ENCODE results near the gene CCDC83. TPM values are rescaled to one million over a fixed set of nuclear protein-coding genes. Genes with fewer than 3 reads are reported as not detected.
A peak's percentile ranks its signal among the peaks of the same experiment; 100 is the strongest.

CCDC83 gene
- total and polyA plus RNA-seq, 9 of the 15 experiments (the other 6 are each of a cell fraction or from before 2014, with no cell fraction given) = not detected

- TF ChIP-seq, protein P1, sequence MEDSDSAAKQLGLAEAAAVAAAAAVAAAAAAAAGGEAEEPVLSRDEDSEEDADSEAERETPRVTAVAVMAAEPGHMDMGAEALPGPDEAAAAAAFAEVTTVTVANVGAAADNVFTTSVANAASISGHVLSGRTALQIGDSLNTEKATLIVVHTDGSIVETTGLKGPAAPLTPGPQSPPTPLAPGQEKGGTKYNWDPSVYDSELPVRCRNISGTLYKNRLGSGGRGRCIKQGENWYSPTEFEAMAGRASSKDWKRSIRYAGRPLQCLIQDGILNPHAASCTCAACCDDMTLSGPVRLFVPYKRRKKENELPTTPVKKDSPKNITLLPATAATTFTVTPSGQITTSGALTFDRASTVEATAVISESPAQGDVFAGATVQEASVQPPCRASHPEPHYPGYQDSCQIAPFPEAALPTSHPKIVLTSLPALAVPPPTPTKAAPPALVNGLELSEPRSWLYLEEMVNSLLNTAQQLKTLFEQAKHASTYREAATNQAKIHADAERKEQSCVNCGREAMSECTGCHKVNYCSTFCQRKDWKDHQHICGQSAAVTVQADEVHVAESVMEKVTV (CRISPR knock-in tag; IDR thresholded peaks at IDR 0.05) = peak; percentile 96
- TF ChIP-seq, protein P2, sequence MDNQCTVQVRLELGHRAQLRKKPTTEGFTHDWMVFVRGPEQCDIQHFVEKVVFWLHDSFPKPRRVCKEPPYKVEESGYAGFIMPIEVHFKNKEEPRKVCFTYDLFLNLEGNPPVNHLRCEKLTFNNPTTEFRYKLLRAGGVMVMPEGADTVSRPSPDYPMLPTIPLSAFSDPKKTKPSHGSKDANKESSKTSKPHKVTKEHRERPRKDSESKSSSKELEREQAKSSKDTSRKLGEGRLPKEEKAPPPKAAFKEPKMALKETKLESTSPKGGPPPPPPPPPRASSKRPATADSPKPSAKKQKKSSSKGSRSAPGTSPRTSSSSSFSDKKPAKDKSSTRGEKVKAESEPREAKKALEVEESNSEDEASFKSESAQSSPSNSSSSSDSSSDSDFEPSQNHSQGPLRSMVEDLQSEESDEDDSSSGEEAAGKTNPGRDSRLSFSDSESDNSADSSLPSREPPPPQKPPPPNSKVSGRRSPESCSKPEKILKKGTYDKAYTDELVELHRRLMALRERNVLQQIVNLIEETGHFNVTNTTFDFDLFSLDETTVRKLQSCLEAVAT (IDR thresholded peaks at IDR 0.05) = no peak
- TF ChIP-seq, protein P3, sequence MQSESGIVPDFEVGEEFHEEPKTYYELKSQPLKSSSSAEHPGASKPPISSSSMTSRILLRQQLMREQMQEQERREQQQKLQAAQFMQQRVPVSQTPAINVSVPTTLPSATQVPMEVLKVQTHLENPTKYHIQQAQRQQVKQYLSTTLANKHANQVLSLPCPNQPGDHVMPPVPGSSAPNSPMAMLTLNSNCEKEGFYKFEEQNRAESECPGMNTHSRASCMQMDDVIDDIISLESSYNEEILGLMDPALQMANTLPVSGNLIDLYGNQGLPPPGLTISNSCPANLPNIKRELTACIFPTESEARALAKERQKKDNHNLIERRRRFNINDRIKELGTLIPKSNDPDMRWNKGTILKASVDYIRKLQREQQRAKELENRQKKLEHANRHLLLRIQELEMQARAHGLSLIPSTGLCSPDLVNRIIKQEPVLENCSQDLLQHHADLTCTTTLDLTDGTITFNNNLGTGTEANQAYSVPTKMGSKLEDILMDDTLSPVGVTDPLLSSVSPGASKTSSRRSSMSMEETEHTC (IDR thresholded peaks at IDR 0.05) = peak; percentile 72; the same call in 1 of the 2 replicates
- TF ChIP-seq, protein P4, sequence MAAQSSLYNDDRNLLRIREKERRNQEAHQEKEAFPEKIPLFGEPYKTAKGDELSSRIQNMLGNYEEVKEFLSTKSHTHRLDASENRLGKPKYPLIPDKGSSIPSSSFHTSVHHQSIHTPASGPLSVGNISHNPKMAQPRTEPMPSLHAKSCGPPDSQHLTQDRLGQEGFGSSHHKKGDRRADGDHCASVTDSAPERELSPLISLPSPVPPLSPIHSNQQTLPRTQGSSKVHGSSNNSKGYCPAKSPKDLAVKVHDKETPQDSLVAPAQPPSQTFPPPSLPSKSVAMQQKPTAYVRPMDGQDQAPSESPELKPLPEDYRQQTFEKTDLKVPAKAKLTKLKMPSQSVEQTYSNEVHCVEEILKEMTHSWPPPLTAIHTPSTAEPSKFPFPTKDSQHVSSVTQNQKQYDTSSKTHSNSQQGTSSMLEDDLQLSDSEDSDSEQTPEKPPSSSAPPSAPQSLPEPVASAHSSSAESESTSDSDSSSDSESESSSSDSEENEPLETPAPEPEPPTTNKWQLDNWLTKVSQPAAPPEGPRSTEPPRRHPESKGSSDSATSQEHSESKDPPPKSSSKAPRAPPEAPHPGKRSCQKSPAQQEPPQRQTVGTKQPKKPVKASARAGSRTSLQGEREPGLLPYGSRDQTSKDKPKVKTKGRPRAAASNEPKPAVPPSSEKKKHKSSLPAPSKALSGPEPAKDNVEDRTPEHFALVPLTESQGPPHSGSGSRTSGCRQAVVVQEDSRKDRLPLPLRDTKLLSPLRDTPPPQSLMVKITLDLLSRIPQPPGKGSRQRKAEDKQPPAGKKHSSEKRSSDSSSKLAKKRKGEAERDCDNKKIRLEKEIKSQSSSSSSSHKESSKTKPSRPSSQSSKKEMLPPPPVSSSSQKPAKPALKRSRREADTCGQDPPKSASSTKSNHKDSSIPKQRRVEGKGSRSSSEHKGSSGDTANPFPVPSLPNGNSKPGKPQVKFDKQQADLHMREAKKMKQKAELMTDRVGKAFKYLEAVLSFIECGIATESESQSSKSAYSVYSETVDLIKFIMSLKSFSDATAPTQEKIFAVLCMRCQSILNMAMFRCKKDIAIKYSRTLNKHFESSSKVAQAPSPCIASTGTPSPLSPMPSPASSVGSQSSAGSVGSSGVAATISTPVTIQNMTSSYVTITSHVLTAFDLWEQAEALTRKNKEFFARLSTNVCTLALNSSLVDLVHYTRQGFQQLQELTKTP (IDR thresholded peaks at IDR 0.05; ENCODE audit: low read depth in 1 of 2, partially characterized antibody in 2 of 2) = peak in 1 of 2 experiments; percentile 23
- no peak for TF ChIP-seq ZBTB5 (IDR thresholded peaks at IDR 0.05)
- peak; percentile 52 for TF ChIP-seq CCNT2 (IDR thresholded peaks at IDR 0.05; ENCODE audit: borderline replicate concordance, extremely low read depth, insufficient read length, low read depth, low read length)
- TF ChIP-seq FOXK2 (conservative IDR thresholded peaks at IDR 0.05 in 1 of 2, IDR thresholded peaks at IDR 0.05 in 1 of 2; ENCODE audit: low read depth in 2 of 2) = peak in 1 of 2 experiments; percentile 16; a peak in 1 of 4 replicates
- peak in 1 of 2 experiments; percentile 48; a peak in 1 of 4 replicates for TF ChIP-seq FOXA3 (CRISPR knock-in tag; conservative IDR thresholded peaks at IDR 0.05 in 1 of 2, IDR thresholded peaks at IDR 0.05 in 1 of 2)
- TF ChIP-seq ZKSCAN1 (IDR thresholded peaks at IDR 0.05; ENCODE audit: low read depth, low read length) = 0 out of 2 replicates have a peak, but pooled peaks have one; percentile 5
- TF ChIP-seq PPARD (CRISPR knock-in tag; IDR thresholded peaks at IDR 0.05) = no peak
- TF ChIP-seq ZFP30 (CRISPR knock-in tag; IDR thresholded peaks at IDR 0.05; ENCODE audit: borderline replicate concordance) = no peak
- TF ChIP-seq ZNF436 (CRISPR knock-in tag; IDR thresholded peaks at IDR 0.05) = no peak
- TF ChIP-seq TAF9B (IDR thresholded peaks at IDR 0.05; ENCODE audit: partially characterized antibody) = peak; percentile 21
- no peak for TF ChIP-seq RHOXF2B (CRISPR knock-in tag; conservative IDR thresholded peaks at IDR 0.05)
Observed at GRCh38 chr11:85854557-85855340, 434 bp upstream of the CCDC83 start (continued).

All from K562 (cell line).